H9 (cell line): Measurements from ENCODE around the gene LILRB5. TPM values are rescaled to one million over a fixed set of nuclear protein-coding genes. Genes with fewer than 3 reads are reported as not detected.
"Not testable (repeated sequence)": the region's sequence is repeated elsewhere in the genome, so short reads cannot be mapped to it uniquely, and the experiment has no call there.

Experiments used
- DNase-seq: peaks from one replicate; pipeline ENCODE4 v3.0.0-alpha.2; 2017
- H2AFZ ChIP-seq: one replicate; pipeline ENCODE4 v1.6.1; 2013; ENCODE audit warnings: mild to moderate bottlenecking, low read length, control low read depth, moderate library complexity
- H2AK5ac ChIP-seq: 2 replicates; pipeline ENCODE4 v1.6.1; 2013; ENCODE audit warnings: low read length, control low read depth, mixed read lengths; ENCODE audit not compliant: insufficient read length
- H2BK120ac ChIP-seq: one replicate; pipeline ENCODE4 v1.6.1; 2013; ENCODE audit warnings: low read depth, mild to moderate bottlenecking, low read length, control low read depth, inconsistent platforms; ENCODE audit not compliant: poor library complexity, severe bottlenecking
- H2BK12ac ChIP-seq: 2 replicates; pipeline ENCODE4 v1.6.1; 2013; ENCODE audit warnings: low read length, control low read depth, mixed read lengths, low read depth; ENCODE audit not compliant: insufficient read length
- H2BK15ac ChIP-seq: 2 replicates; pipeline ENCODE4 v1.6.1; 2013; ENCODE audit warnings: low read depth, low read length, control low read depth
- H2BK20ac ChIP-seq: one replicate; pipeline ENCODE4 v1.6.1; 2013; ENCODE audit warnings: low read depth, mild to moderate bottlenecking, low read length, control low read depth, inconsistent platforms; ENCODE audit not compliant: poor library complexity, severe bottlenecking
- H2BK5ac ChIP-seq: 2 replicates; pipeline ENCODE4 v1.6.1; 2013; ENCODE audit warnings: low read length, control low read depth, mixed read lengths; ENCODE audit not compliant: insufficient read length
- H3K14ac ChIP-seq: 2 replicates; pipeline ENCODE4 v1.6.1; 2013; ENCODE audit warnings: low read length, control low read depth; ENCODE audit not compliant: insufficient read depth
- H3K18ac ChIP-seq: 2 replicates; pipeline ENCODE4 v1.6.1; 2013; ENCODE audit warnings: low read depth, mild to moderate bottlenecking, mixed read lengths, low read length, control low read depth; ENCODE audit not compliant: insufficient read length
- H3K23ac ChIP-seq: 2 replicates; pipeline ENCODE4 v1.6.1; 2013; ENCODE audit warnings: low read length, control low read depth, mixed read lengths, low read depth; ENCODE audit not compliant: insufficient read length
- H3K23me2 ChIP-seq: 2 replicates; pipeline ENCODE4 v1.6.1; 2013; ENCODE audit warnings: low read depth, mild to moderate bottlenecking, mixed read lengths, low read length, control low read depth; ENCODE audit not compliant: insufficient read length, poor library complexity, severe bottlenecking
- H3K27ac ChIP-seq: 2 replicates; pipeline ENCODE4 v1.5.1; 2013; ENCODE audit warnings: low read length, control low read depth, mixed read lengths, low read depth; ENCODE audit not compliant: insufficient read length
- H3K27me3 ChIP-seq: 2 replicates; pipeline ENCODE4 v1.6.1; 2013; ENCODE audit warnings: low read length, control low read depth, inconsistent platforms; ENCODE audit not compliant: insufficient read depth
- H3K4ac ChIP-seq: 2 replicates; pipeline ENCODE4 v1.6.1; 2013; ENCODE audit warnings: low read depth, mild to moderate bottlenecking, control low read depth, inconsistent platforms, low read length, moderate library complexity
- H3K4me1 ChIP-seq: 2 replicates; pipeline ENCODE4 v1.6.1; 2013; ENCODE audit warnings: low read length, control low read depth, inconsistent platforms; ENCODE audit not compliant: insufficient read depth
- H3K4me2 ChIP-seq: 2 replicates; pipeline ENCODE4 v1.6.1; 2013; ENCODE audit warnings: low read length, control low read depth, mixed read lengths; ENCODE audit not compliant: insufficient read length, insufficient read depth
- H3K56ac ChIP-seq: 2 replicates; pipeline ENCODE4 v1.6.1; 2013; ENCODE audit warnings: low read depth, mild to moderate bottlenecking, mixed read lengths, low read length, control low read depth; ENCODE audit not compliant: insufficient read length
- H3K79me1 ChIP-seq: 2 replicates; pipeline ENCODE4 v1.6.1; 2013; ENCODE audit warnings: low read depth, mild to moderate bottlenecking, moderate library complexity, low read length, control low read depth, inconsistent platforms; ENCODE audit not compliant: insufficient read depth, poor library complexity, severe bottlenecking
- H3K79me2 ChIP-seq: 2 replicates; pipeline ENCODE4 v1.6.1; 2013; ENCODE audit warnings: low read length, control low read depth, inconsistent platforms; ENCODE audit not compliant: insufficient read depth
- H3K9ac ChIP-seq: 2 replicates; pipeline ENCODE4 v1.6.1; 2013; ENCODE audit warnings: low read length, control low read depth, mixed read lengths; ENCODE audit not compliant: insufficient read length; ENCODE audit errors: extremely low read depth
- H3K9me3 ChIP-seq: one replicate; pipeline ENCODE4 v1.6.1; 2013; ENCODE audit warnings: low read depth, low read length, inconsistent platforms; ENCODE audit not compliant: control insufficient read depth
- H3T11ph ChIP-seq: one replicate; pipeline ENCODE4 v1.6.1; 2013; ENCODE audit warnings: mild to moderate bottlenecking, low read length, control low read depth, inconsistent platforms
- H4K20me1 ChIP-seq: one replicate; pipeline ENCODE4 v1.6.1; 2013; ENCODE audit not compliant: control insufficient read depth, insufficient read length, insufficient read depth
- H4K5ac ChIP-seq: 2 replicates; pipeline ENCODE4 v1.6.1; 2013; ENCODE audit warnings: low read depth, mild to moderate bottlenecking, mixed read lengths, low read length, control low read depth; ENCODE audit not compliant: insufficient read length
- H4K8ac ChIP-seq: replicated peaks from 2 replicates; pipeline ENCODE4 v1.6.1; 2013; ENCODE audit warnings: low read length, control low read depth, mixed read lengths, low read depth; ENCODE audit not compliant: insufficient read length
- H4K91ac ChIP-seq: 2 replicates; pipeline ENCODE4 v1.6.1; 2013; ENCODE audit warnings: low read depth, mild to moderate bottlenecking, moderate library complexity, mixed read lengths, low read length, control low read depth; ENCODE audit not compliant: insufficient read length
- H3K27ac Mint-ChIP-seq, 3 experiments: 2 replicates in 2 of 3; 3 replicates in 1 of 3; pipeline ENCODE4 v1.8.0; 2020 to 2021; ENCODE audit warnings: mixed read lengths in 3 of 3, mild to moderate bottlenecking in 1 of 3, moderate library complexity in 1 of 3
- H3K27me3 Mint-ChIP-seq: 2 replicates; pipeline ENCODE4 v1.8.0; 2021; ENCODE audit warnings: low read depth, mild to moderate bottlenecking, moderate library complexity, mixed read lengths
- H3K36me3 Mint-ChIP-seq, 3 experiments: 2 replicates in 2 of 3; 3 replicates in 1 of 3; pipeline ENCODE4 v1.8.0; 2020 to 2021; ENCODE audit warnings: low read depth in 3 of 3, mixed read lengths in 3 of 3; ENCODE audit not compliant: insufficient read depth in 1 of 3
- H3K4me1 Mint-ChIP-seq, 2 experiments: 2 replicates each; pipeline ENCODE4 v1.8.0; 2020; ENCODE audit warnings: mixed read lengths in 2 of 2
- H3K4me3 Mint-ChIP-seq, 2 experiments: 2 replicates in 1 of 2; 3 replicates in 1 of 2; pipeline ENCODE4 v1.8.0; 2020 to 2021; ENCODE audit warnings: mild to moderate bottlenecking in 2 of 2, mixed read lengths in 2 of 2, moderate library complexity in 1 of 2
- H3K9me3 Mint-ChIP-seq, 2 experiments: 2 replicates in 1 of 2; 3 replicates in 1 of 2; pipeline ENCODE4 v1.8.0; 2020; ENCODE audit warnings: mild to moderate bottlenecking in 2 of 2, mixed read lengths in 2 of 2, moderate library complexity in 1 of 2
- WGBS: extraction: QIAGEN DNeasy Blood & Tissue Kit; methylation state at CpG from one replicate; pipeline ENCODE4 v1.1.7; 2013; ENCODE audit warnings: missing lambda C conversion rate, low lambda C conversion rate, mixed read lengths; ENCODE audit not compliant: insufficient read length; ENCODE audit errors: extremely low coverage; 5-methylcytosine and 5-hydroxymethylcytosine counted together
- total RNA-seq: library from RNA; stranded (reverse); gene quantifications from 2 replicates; pipeline ENCODE4 v1.2.1, GENCODE V29; 2021

LILRB5 gene
- total RNA-seq, 1 experiment from 2014 or later, result 0.09 TPM

GRCh38 chr19:54214217-54214616 lies 42.9 kb downstream of the LILRB5 start:
- H2AK5ac ChIP-seq, H2BK12ac ChIP-seq, H3K4me3 Mint-ChIP-seq, H3K27ac ChIP-seq, H3K4ac ChIP-seq, H3K79me2 ChIP-seq, H3K27ac Mint-ChIP-seq, H3K56ac ChIP-seq, H2BK5ac ChIP-seq, H4K91ac ChIP-seq, H3K14ac ChIP-seq, H3K23ac ChIP-seq, DNase-seq, H4K5ac ChIP-seq, H3K79me1 ChIP-seq, H2BK120ac ChIP-seq, H3K9ac ChIP-seq, H3K27me3 Mint-ChIP-seq, H2AFZ ChIP-seq, H3K27me3 ChIP-seq, H3K9me3 ChIP-seq, H2BK15ac ChIP-seq, H3K23me2 ChIP-seq, H2BK20ac ChIP-seq, H3K4me1 ChIP-seq, H4K8ac ChIP-seq, H3K4me2 ChIP-seq, H3T11ph ChIP-seq, H4K20me1 ChIP-seq, H3K18ac ChIP-seq, H3K9me3 Mint-ChIP-seq: not testable (repeated sequence)
- Mint-ChIP-seq H3K4me1 (peaks cover 13 to 14% of the 10 kb centered on the region in 2 experiments), H3K36me3 (peaks cover 23 to 36% (median 24%) of the 10 kb centered on the region in 3 experiments)
- WGBS, result no CpG with 5 or more reads among the region's 5 CpGs
